Gastrocnemius medialis (tissue), 4 donors: ENCODE data around the gene NANOS2.

Experiments
- CTCF ChIP-seq, 5 experiments: fragments of 450-650 bp in 3 of 5; fragments of 200-600 bp in 2 of 5; sonication (generic) in 2 of 5; IDR thresholded peaks in 4 of 5; conservative IDR thresholded peaks in 1 of 5; 1 replicate in 4 of 5; 2 replicates in 1 of 5; pipeline ENCODE4 v1.5.1; 2016 to 2019; ENCODE audit warnings: antibody characterized with exemption in 5 of 5, mild to moderate bottlenecking in 3 of 5, moderate library complexity in 3 of 5
- POLR2A ChIP-seq, 2 donors: fragments of 450-650 bp; IDR thresholded peaks; one replicate each; pipeline ENCODE4 v1.6.1; 2017; ENCODE audit warnings: antibody characterized with exemption in 2 of 2, mild to moderate bottlenecking in 2 of 2, moderate library complexity in 2 of 2

- no peak for TF ChIP-seq CTCF (IDR thresholded peaks at IDR 0.05 in 4 of 5, conservative IDR thresholded peaks at IDR 0.05 in 1 of 5)
- TF ChIP-seq POLR2A (IDR thresholded peaks at IDR 0.05), result no peak
Observed at GRCh38 chr19:45906221-45906620, 8.4 kb downstream of the NANOS2 start.
